Measurements from ENCODE around the gene MRPL9.

The MRPL9 gene

DNA sequence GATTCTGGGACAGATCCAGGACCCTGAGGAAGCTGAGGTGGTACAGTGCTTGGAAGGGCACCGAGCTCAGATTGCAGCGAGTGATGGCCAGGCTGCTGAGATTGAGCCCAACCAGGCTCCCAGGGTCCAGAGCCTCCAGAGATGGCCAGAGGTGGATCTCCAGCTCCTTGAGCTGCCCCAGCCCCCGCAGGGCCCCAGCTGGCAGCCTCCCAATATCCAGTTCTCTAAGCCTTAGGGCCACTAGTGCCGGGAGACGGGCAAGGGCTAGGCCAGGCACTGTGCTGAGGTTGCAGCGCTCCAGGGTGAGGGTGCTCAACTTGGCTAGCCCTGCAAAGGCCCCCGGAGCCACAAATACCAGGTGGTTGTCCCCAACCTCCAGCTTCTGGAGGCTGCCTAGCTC is 38.5 kb upstream of the MRPL9 start:
- H3K27me3 ChIP-seq (ENCODE audit: low read depth, low read length) = peaks cover 65% of the 10 kb centered on the region
- H3K4me3 ChIP-seq (ENCODE audit: low read length) = no peak overlapping the region
- no peaks in the 10 kb centered on the region for H3K79me2 ChIP-seq (ENCODE audit: low read length)
- H3K27ac ChIP-seq (ENCODE audit: low read length) = no peak overlapping the region
- no peak overlapping the region for H3K9ac ChIP-seq (ENCODE audit: low read length)
- peaks cover 5% of the 10 kb centered on the region; the same call in 1 of the 2 replicates for H3K4me1 ChIP-seq (ENCODE audit: low read length)
- TF ChIP-seq, protein P1, sequence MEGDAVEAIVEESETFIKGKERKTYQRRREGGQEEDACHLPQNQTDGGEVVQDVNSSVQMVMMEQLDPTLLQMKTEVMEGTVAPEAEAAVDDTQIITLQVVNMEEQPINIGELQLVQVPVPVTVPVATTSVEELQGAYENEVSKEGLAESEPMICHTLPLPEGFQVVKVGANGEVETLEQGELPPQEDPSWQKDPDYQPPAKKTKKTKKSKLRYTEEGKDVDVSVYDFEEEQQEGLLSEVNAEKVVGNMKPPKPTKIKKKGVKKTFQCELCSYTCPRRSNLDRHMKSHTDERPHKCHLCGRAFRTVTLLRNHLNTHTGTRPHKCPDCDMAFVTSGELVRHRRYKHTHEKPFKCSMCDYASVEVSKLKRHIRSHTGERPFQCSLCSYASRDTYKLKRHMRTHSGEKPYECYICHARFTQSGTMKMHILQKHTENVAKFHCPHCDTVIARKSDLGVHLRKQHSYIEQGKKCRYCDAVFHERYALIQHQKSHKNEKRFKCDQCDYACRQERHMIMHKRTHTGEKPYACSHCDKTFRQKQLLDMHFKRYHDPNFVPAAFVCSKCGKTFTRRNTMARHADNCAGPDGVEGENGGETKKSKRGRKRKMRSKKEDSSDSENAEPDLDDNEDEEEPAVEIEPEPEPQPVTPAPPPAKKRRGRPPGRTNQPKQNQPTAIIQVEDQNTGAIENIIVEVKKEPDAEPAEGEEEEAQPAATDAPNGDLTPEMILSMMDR (IDR thresholded peaks at IDR 0.05; ENCODE audit: low read depth, low read length) = no peak
- no peak for TF ChIP-seq EZH2phosphoT487 (IDR thresholded peaks at IDR 0.05; ENCODE audit: low read depth)
- H2AFZ ChIP-seq (ENCODE audit: low read depth, low read length) = no peak overlapping the region
- H3K36me3 ChIP-seq (replicated peaks; ENCODE audit: low read depth, low read length) = no peaks in the 10 kb centered on the region
- H3K9me3 ChIP-seq (ENCODE audit: insufficient read depth, low read length) = no peaks in the 10 kb centered on the region
- no peak overlapping the region for H3K4me2 ChIP-seq (ENCODE audit: low read length)
- no peaks in the 10 kb centered on the region for H4K20me1 ChIP-seq (ENCODE audit: insufficient read depth, low read length)

GRCh38 chr1:151801310-151801820 is 38.1 kb upstream of the MRPL9 start:
- no peaks in the 10 kb centered on the region for H3K9me3 ChIP-seq (ENCODE audit: insufficient read depth, low read length)
- H4K20me1 ChIP-seq (ENCODE audit: insufficient read depth, low read length) = no peaks in the 10 kb centered on the region
- no peak overlapping the region for H3K9ac ChIP-seq (ENCODE audit: low read length)
- peaks cover 5% of the 10 kb centered on the region; the same call in 1 of the 2 replicates for H3K4me1 ChIP-seq (ENCODE audit: low read length)
- H3K36me3 ChIP-seq (replicated peaks; ENCODE audit: low read depth, low read length) = no peaks in the 10 kb centered on the region
- H3K4me2 ChIP-seq (ENCODE audit: low read length) = no peak overlapping the region
- TF ChIP-seq, protein P1 (IDR thresholded peaks at IDR 0.05; ENCODE audit: low read depth, low read length) = no peak
- TF ChIP-seq EZH2phosphoT487 (IDR thresholded peaks at IDR 0.05; ENCODE audit: low read depth) = no peak
- H3K27me3 ChIP-seq (ENCODE audit: low read depth, low read length) = peaks cover 68% of the 10 kb centered on the region
- H3K27ac ChIP-seq (ENCODE audit: low read length) = no peak overlapping the region
- H3K79me2 ChIP-seq (ENCODE audit: low read length) = no peaks in the 10 kb centered on the region
- no peak overlapping the region for H3K4me3 ChIP-seq (ENCODE audit: low read length)
- no peak overlapping the region for H2AFZ ChIP-seq (ENCODE audit: low read depth, low read length)

- H3K27me3 ChIP-seq (ENCODE audit: low read depth, low read length) = peaks cover 65% of the 10 kb centered on the region
- no peaks in the 10 kb centered on the region for H3K9me3 ChIP-seq (ENCODE audit: insufficient read depth, low read length)
- no peak overlapping the region for H3K9ac ChIP-seq (ENCODE audit: low read length)
- H3K4me1 ChIP-seq (ENCODE audit: low read length) = peaks cover 5% of the 10 kb centered on the region; the same call in 1 of the 2 replicates
- H3K4me3 ChIP-seq (ENCODE audit: low read length) = no peak overlapping the region
- TF ChIP-seq EZH2phosphoT487 (IDR thresholded peaks at IDR 0.05; ENCODE audit: low read depth) = no peak
- no peaks in the 10 kb centered on the region for H3K79me2 ChIP-seq (ENCODE audit: low read length)
- no peak overlapping the region for H3K27ac ChIP-seq (ENCODE audit: low read length)
- no peaks in the 10 kb centered on the region for H4K20me1 ChIP-seq (ENCODE audit: insufficient read depth, low read length)
- no peaks in the 10 kb centered on the region for H3K36me3 ChIP-seq (replicated peaks; ENCODE audit: low read depth, low read length)
- H2AFZ ChIP-seq (ENCODE audit: low read depth, low read length) = no peak overlapping the region
- H3K4me2 ChIP-seq (ENCODE audit: low read length) = no peak overlapping the region
Measured at GRCh38 chr1:151800830-151801229, 37.5 kb upstream of the MRPL9 start.

- Histone ChIP-seq H3K9me3 (ENCODE audit: insufficient read depth, low read length) (no peaks in the 10 kb centered on the region), H3K27me3 (ENCODE audit: low read depth, low read length) (peaks cover 53% of the 10 kb centered on the region), H3K79me2 (ENCODE audit: low read length) (no peaks in the 10 kb centered on the region), H3K9ac (ENCODE audit: low read length) (no peak overlapping the region), H3K4me3 (ENCODE audit: low read length) (no peak overlapping the region), H3K4me2 (ENCODE audit: low read length) (no peak overlapping the region), H2AFZ (ENCODE audit: low read depth, low read length) (no peak overlapping the region), H4K20me1 (ENCODE audit: insufficient read depth, low read length) (no peaks in the 10 kb centered on the region), H3K36me3 (replicated peaks; ENCODE audit: low read depth, low read length) (no peaks in the 10 kb centered on the region), H3K27ac (ENCODE audit: low read length) (no peak overlapping the region), H3K4me1 (ENCODE audit: low read length) (peaks cover 2% of the 10 kb centered on the region; the same call in 1 of the 2 replicates)
- TF ChIP-seq EZH2phosphoT487 (IDR thresholded peaks at IDR 0.05; ENCODE audit: low read depth) = no peak
- TF ChIP-seq, protein P1 (IDR thresholded peaks at IDR 0.05; ENCODE audit: low read depth, low read length) = no peak
Measured at GRCh38 chr1:151799179-151800022, 36.1 kb upstream of the MRPL9 start.
